ENCODE data around the gene BRD1.
"Not testable (repeated sequence)": the region's sequence is repeated elsewhere in the genome, so short reads cannot be mapped to it uniquely, and the experiment has no call there.

Gene BRD1

GRCh38 chr22:49824936-49825335, 2.7 kb downstream of the BRD1 start:
- no peak for TF ChIP-seq CTCF (conservative IDR thresholded peaks at IDR 0.05; ENCODE audit: low read depth, low read length)
- DNase-seq (ENCODE audit: low read depth), result no peak
- H3K4me3 ChIP-seq (ENCODE audit: low read length), result no peak overlapping the region

DNA sequence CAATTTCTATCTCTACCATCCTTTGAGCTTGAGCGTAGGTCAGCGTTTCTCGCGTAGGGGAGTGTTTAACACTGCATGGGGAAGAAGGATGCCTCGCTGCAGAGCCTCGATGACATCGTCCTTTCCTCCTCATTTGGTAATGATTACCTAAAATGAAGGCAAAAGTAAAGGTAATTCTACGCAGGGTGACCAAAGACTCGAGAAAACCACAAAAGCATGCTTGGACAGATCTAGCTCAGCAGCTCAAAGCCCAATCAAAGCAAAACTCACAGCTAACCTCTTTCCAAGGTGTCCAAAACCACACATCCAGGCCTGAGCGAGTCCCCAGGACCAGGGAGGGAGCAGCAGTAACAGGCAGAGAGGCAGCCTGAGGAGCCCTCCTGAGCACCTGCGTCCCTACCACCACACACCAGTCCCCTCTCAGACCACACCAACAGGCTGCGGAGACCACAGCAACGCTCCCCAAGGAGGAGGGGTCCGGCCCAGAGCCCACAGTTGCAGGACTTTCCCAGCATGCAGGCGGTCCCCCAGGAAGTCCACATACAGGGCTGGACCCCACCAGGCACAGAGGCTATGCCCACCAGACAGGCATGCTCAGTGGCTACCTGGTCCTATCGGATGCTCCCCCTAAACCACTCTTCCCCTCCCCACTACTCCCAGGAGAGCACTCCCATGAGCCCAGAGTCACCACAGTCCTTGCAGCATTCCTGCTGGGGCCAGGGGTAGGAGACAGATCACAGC, 3.3 kb downstream of the BRD1 start:
- no peak for DNase-seq (ENCODE audit: low read depth)
- TF ChIP-seq CTCF (conservative IDR thresholded peaks at IDR 0.05; ENCODE audit: low read depth, low read length), result no peak
- no peak overlapping the region for H3K4me3 ChIP-seq (ENCODE audit: low read length)

- no peak overlapping the region for H3K4me3 ChIP-seq (ENCODE audit: low read length)
- no peak for DNase-seq (ENCODE audit: low read depth)
- TF ChIP-seq CTCF (conservative IDR thresholded peaks at IDR 0.05; ENCODE audit: low read depth, low read length), result no peak
Measured at GRCh38 chr22:49823289-49824045, 4.2 kb downstream of the BRD1 start.

DNA sequence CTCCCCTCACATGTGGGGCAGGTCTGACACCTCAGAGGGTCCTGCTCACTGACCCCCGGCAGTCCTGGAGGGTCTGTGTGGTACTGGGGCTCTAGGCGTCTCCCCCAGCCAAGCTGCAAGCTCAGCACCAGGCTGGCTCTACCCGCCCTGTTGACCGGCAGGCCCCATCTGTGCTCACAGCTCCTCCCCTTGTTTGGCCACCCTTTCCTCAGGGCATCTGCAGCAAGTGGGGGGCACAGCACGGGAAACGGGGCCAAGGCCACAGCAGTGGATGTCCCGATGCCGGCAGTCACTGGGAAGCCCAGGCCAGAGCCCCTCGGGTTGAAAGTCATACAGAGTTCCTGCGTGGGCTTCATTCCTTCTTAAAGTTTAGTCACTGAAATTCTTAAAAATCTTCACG, 5.9 kb downstream of the BRD1 start:
- H3K4me3 ChIP-seq (ENCODE audit: low read length); DNase-seq (ENCODE audit: low read depth): not testable (repeated sequence)

GRCh38 chr22:49820984-49821383, 6.7 kb downstream of the BRD1 start:
- no peak for DNase-seq (ENCODE audit: low read depth)
- no peak overlapping the region for H3K4me3 ChIP-seq (ENCODE audit: low read length)
- TF ChIP-seq CTCF (conservative IDR thresholded peaks at IDR 0.05; ENCODE audit: low read depth, low read length), result peak; percentile 8

- H3K4me3 ChIP-seq (ENCODE audit: low read length), result no peak overlapping the region
- DNase-seq (ENCODE audit: low read depth), result no peak
- TF ChIP-seq CTCF (conservative IDR thresholded peaks at IDR 0.05; ENCODE audit: low read depth, low read length), result no peak
Measured at GRCh38 chr22:49817359-49817758, 10.3 kb downstream of the BRD1 start.

DNA sequence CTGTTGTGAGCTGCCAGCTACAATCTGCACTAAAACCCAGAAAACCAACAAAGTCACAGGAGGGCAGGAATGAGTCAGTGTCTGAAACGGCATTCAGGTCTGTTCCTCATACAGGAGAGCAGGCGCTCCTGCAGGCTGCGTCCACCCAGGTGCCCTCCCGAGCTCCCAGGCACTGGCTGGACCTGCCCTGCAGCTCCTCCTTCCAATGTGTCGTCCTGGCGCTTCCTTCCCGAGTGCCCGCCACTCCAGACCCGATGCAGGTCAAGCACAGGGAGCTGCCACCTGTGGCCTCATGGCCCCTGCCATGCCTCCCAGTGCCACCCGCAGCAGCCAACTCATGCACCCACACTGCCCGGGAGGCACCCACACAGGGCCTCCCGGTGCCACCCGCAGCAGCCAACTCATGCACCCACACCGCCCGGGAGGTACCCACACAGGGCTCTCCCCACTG, 12.0 kb downstream of the BRD1 start:
- no peak for TF ChIP-seq CTCF (conservative IDR thresholded peaks at IDR 0.05; ENCODE audit: low read depth, low read length)
- no peak overlapping the region for H3K4me3 ChIP-seq (ENCODE audit: low read length)
- DNase-seq (ENCODE audit: low read depth), result no peak

Data from retinal pigment epithelial cell (primary cell).